ENCODE results near the gene SLC15A1. TPM values are rescaled to one million over a fixed set of nuclear protein-coding genes. Genes with fewer than 3 reads are reported as not detected.

Gene SLC15A1
- total RNA-seq, 1 donor from 2014 or later, result not detected

DNA sequence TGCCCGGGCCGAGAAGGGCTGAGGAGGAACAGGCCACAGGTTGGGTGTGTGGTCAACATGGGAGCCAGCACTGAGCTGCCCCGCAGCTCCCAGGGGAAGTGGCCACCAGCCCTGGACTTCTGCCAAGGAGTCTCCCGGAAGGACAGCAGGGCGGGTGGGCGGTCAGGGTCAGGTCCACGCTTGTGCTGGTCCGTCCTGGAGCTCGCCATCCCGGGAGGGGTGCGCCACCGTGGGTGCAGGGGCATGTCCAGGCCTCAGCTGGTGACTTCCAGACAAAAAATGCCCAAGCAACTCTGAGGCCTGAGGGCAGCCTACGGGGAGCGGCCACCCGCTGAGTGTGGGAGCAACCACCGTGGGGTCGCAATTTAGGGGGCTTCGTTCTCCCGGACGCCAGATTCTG is 21.4 kb upstream of the SLC15A1 start:
- no peaks in the 10 kb centered on the region for H3K36me3 ChIP-seq (ENCODE audit: control insufficient read depth, insufficient read depth, low read length)
- TF ChIP-seq, protein P1, sequence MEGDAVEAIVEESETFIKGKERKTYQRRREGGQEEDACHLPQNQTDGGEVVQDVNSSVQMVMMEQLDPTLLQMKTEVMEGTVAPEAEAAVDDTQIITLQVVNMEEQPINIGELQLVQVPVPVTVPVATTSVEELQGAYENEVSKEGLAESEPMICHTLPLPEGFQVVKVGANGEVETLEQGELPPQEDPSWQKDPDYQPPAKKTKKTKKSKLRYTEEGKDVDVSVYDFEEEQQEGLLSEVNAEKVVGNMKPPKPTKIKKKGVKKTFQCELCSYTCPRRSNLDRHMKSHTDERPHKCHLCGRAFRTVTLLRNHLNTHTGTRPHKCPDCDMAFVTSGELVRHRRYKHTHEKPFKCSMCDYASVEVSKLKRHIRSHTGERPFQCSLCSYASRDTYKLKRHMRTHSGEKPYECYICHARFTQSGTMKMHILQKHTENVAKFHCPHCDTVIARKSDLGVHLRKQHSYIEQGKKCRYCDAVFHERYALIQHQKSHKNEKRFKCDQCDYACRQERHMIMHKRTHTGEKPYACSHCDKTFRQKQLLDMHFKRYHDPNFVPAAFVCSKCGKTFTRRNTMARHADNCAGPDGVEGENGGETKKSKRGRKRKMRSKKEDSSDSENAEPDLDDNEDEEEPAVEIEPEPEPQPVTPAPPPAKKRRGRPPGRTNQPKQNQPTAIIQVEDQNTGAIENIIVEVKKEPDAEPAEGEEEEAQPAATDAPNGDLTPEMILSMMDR (IDR thresholded peaks at IDR 0.05; ENCODE audit: insufficient read depth, low read length, severe bottlenecking), result no peak
- H3K4me3 ChIP-seq (ENCODE audit: low read depth, low read length), result no peak overlapping the region
- H3K27me3 ChIP-seq (ENCODE audit: control insufficient read depth, insufficient read depth, low read length), result no peaks in the 10 kb centered on the region
- no peak for DNase-seq (ENCODE audit: low read depth)
- no peak for FAIRE-seq

- no peak for FAIRE-seq
- no peaks in the 10 kb centered on the region for H3K36me3 ChIP-seq (ENCODE audit: control insufficient read depth, insufficient read depth, low read length)
- TF ChIP-seq, protein P1 (IDR thresholded peaks at IDR 0.05; ENCODE audit: insufficient read depth, low read length, severe bottlenecking), result no peak
- no peaks in the 10 kb centered on the region for H3K27me3 ChIP-seq (ENCODE audit: control insufficient read depth, insufficient read depth, low read length)
- DNase-seq (ENCODE audit: low read depth), result no peak
- no peak overlapping the region for H3K4me3 ChIP-seq (ENCODE audit: low read depth, low read length)
Measured at GRCh38 chr13:98772794-98773452, 20.5 kb upstream of the SLC15A1 start.

DNA sequence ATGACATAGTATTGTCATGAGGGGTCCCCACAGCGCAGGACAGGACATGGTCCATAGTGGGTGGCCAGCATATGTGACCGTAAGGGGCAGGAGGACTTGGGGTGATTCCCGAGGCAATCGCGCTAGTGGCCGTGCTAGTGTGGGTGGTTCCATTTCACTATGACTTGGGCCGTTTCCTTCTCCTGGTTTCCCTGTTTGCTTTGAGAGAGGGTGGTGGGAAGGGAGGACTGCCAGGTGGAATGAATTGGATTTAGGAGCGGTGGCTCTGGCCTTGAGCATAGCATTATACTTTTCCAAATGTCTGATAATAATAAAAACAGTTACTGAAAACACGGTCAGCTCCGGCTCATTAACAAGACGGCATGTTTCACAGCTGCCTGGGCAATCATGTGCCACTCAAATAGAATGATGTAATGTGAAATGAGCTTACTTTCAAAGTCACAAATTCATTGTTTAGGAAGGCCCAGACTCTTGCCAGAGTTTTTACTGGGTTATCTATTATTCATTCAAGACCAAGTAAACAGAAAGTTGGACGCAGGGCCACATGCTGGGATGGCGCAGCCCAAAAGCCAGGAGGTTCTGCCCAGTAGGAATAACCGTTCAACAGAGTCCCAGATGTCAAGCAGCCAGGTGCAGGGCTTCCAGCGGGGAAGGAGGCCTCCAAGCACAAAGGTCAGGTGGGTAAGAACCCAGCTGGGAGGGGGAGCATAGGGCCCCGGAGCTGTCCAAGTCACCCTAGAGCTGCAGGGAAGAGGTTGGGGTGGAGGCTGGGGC is 19.6 kb upstream of the SLC15A1 start:
- no peak for DNase-seq (ENCODE audit: low read depth)
- Histone ChIP-seq H3K36me3 (ENCODE audit: control insufficient read depth, insufficient read depth, low read length) (no peaks in the 10 kb centered on the region), H3K27me3 (ENCODE audit: control insufficient read depth, insufficient read depth, low read length) (no peaks in the 10 kb centered on the region), H3K4me3 (ENCODE audit: low read depth, low read length) (no peak overlapping the region)
- TF ChIP-seq, protein P1 (IDR thresholded peaks at IDR 0.05; ENCODE audit: insufficient read depth, low read length, severe bottlenecking), result no peak
- no peak for FAIRE-seq

- FAIRE-seq, result no peak
- TF ChIP-seq, protein P1 (IDR thresholded peaks at IDR 0.05; ENCODE audit: insufficient read depth, low read length, severe bottlenecking), result no peak
- H3K36me3 ChIP-seq (ENCODE audit: control insufficient read depth, insufficient read depth, low read length), result no peaks in the 10 kb centered on the region
- H3K4me3 ChIP-seq (ENCODE audit: low read depth, low read length), result no peak overlapping the region
- H3K27me3 ChIP-seq (ENCODE audit: control insufficient read depth, insufficient read depth, low read length), result no peaks in the 10 kb centered on the region
- DNase-seq (ENCODE audit: low read depth), result no peak
Measured at GRCh38 chr13:98769736-98770135, 17.3 kb upstream of the SLC15A1 start.

DNA sequence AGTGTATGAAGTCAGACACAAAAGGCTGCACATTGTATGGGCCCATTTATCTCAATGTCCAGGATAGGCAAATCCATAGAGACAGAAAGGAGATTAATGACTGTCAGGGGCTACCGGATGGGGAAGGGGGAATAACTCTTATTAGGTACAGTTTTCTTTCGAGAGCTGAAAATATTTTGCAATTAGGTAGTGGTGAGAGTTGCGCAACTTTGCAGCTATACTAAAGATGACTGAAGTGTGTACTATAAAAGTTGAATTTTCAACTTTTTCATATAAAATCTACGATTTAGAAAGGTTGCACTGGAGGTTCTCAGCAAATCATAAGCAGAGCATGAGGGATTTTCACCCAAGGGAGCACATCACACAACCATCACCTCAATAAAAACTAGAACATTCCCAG is 16.1 kb upstream of the SLC15A1 start:
- no peaks in the 10 kb centered on the region for H3K36me3 ChIP-seq (ENCODE audit: control insufficient read depth, insufficient read depth, low read length)
- no peak for FAIRE-seq
- no peak for DNase-seq (ENCODE audit: low read depth)

More for the DNA sequence above, 16.1 kb upstream of the SLC15A1 start:
- no peak overlapping the region for H3K4me3 ChIP-seq (ENCODE audit: low read depth, low read length)
- H3K27me3 ChIP-seq (ENCODE audit: control insufficient read depth, insufficient read depth, low read length), result no peaks in the 10 kb centered on the region
- TF ChIP-seq, protein P1 (IDR thresholded peaks at IDR 0.05; ENCODE audit: insufficient read depth, low read length, severe bottlenecking), result no peak

Measured in bronchial epithelial cell (primary cell).